HPDE6-E6E7 (cell line): ENCODE measurements around the gene ITPK1.
"Not testable (repeated sequence)": the region's sequence is repeated elsewhere in the genome, so short reads cannot be mapped to it uniquely, and the experiment has no call there.

ENCODE experiments used
- DNase-seq: peaks from one replicate; pipeline ENCODE4 v3.0.0; 2011; ENCODE audit warnings: missing footprints; ENCODE audit errors: extremely low spot score

The ITPK1 gene

GRCh38 chr14:93115821-93116675 is at the start of gene ITPK1:
TSS of gene ITPK1 (minus strand) at chr14:93115925. CDS start at chr14:93115163, 762 bp downstream.
- no peak for DNase-seq

DNA sequence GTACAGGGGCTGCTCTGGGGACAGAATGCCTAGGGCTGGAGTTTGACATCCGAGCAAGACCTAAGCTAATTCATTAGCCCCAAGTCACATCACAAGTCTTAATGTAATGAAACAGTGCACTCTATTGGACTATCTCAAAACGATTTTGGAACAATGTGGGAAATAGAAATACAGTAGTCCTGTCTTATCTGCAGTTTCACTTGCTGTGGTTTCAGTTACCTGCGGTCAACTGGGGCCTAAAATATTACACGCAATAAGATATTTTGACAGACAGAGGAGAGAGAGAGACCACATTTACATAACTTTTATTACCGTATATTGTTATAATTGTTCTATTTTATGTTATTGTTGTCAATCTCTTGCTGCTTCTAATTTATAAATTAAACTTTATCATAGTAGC is 47.8 kb upstream of the ITPK1 start:
- DNase-seq = no peak

DNA sequence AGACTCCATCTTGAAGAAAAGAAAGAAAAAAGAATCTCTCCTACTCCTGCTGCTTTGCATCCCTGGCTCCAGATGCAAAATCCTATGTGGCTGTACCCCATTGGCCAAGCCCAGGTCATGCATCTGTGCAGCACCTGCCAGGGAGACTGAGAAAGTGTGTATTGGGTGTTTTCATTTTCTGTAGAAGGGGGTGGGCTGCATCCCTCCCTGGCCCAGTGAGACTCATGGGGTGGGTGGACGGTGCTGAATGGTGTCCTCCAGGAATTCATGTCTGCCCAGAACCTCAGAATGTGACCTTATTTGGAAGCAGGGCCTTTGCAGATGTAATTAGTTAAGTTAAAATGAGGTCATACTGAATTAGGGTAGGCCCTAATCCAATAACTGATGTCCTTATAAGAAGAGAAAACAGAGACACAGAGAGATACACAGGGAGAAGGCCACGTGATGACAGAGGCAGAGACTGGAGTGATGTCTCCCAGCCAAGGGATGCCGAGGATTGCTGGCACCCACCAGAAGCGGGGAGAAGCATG is 45.8 kb upstream of the ITPK1 start:
- DNase-seq = no peak

GRCh38 chr14:93160353-93160801 is 44.7 kb upstream of the ITPK1 start:
- no peak for DNase-seq

GRCh38 chr14:93159625-93160352 is 44.1 kb upstream of the ITPK1 start:
- DNase-seq = not testable (repeated sequence)

DNA sequence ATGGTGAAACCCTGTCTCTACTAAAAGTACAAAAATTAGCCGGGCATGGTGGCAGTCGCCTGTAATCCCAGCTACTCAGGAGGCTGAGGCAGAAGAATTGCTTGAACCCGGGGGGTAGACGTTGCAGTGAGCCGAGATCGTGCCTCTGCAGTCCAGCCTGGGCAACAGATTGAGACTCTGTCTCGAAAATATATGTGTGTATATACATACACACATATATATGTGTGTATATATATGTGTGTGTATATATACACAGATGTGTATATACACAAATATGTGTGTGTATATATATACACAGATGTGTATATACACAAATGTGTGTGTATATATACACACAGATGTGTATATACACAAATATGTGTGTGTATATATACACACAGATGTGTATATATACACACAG is 42.6 kb upstream of the ITPK1 start:
- DNase-seq = not testable (repeated sequence)

- DNase-seq = no peak
Observed at GRCh38 chr14:93156693-93157369, 41.1 kb upstream of the ITPK1 start.

GRCh38 chr14:93155667-93156066 is 39.9 kb upstream of the ITPK1 start:
- DNase-seq = no peak

- DNase-seq = no peak
Observed at GRCh38 chr14:93153121-93153520, 37.4 kb upstream of the ITPK1 start.

GRCh38 chr14:93150227-93151208 is 34.8 kb upstream of the ITPK1 start:
- DNase-seq = peak; percentile 83

- no peak for DNase-seq
Observed at GRCh38 chr14:93148979-93149378, 33.3 kb upstream of the ITPK1 start.

GRCh38 chr14:93146119-93146518 is 30.4 kb upstream of the ITPK1 start:
- DNase-seq = no peak

DNA sequence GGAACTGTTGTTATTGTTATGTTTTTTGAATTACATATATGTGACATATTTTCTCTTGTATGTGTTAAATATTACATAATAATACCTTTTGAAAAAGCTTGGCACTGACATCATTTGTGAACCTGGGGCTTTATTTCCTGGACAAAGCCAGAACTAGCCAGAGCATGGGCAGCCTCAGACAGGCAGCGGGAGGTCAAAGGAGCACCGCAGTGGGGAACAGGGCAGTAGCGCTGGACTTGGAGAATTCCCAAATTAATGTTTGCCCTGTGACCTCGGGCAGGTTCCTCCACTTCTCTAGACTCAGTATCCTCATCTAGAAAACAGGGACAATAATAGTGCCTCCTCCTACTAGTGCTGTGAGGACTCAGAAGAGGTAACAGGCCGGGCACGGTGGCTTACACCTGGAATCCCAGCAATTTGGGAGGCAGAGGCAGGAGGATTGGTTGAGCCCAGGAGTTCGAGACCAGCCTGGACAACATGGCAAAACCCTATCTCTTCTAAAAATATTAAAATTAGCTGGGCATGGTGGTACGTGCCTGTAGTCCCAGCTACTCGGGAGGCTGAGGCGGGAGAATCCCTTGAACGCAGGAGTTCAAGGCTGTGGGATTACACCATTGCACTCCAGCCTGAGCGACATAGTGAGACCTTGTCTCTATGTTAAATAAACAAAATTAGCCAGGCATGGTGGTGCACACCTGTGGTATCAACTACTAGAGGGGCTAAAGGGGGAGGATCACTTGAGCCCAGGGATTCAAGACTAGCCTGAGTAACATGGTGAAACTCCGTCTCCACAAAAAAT is 27.3 kb upstream of the ITPK1 start:
- no peak for DNase-seq

GRCh38 chr14:93137864-93138263 is 22.1 kb upstream of the ITPK1 start:
- no peak for DNase-seq

- not testable (repeated sequence) for DNase-seq
Observed at GRCh38 chr14:93136508-93136907, 20.8 kb upstream of the ITPK1 start.

GRCh38 chr14:93136009-93136408 is 20.3 kb upstream of the ITPK1 start:
- no peak for DNase-seq

DNA sequence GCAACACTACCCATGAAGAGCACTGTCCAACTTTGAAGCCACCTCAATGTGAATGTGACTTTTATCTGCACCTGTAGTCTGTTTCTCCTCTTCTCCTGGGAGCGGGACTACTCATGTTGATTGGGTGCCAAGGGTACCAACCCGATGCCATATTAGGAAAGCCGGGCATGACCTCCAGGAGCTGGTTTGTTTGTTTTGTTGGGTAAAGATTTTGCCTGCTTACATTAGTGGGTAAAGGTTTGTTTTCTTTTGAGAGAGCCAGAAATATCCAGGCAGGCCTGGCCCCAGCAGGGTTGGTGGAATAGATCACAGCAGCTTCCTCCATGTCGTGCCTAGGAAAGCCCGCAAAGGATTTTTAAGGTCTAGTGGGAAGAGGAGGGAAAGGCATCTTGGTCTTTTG is 19.7 kb upstream of the ITPK1 start:
- no peak for DNase-seq

DNA sequence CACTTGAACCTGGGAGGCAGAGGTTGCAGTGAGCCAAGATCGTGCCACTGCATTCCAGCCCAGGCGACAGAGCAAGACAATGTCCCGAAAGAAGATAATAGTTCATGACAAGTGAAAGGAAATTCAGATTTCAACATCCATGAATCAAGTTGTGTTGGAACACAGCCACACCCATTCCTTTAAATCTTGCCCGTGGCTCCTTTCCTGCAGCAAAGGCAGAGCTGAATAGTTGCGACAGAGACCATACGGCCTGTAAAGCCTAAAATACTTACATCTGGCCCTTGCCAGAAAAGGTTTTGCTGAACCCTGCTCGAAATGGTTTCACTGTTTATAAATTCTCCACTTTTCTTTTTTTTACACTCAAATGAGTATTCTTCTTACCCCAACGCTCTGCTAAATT is 17.7 kb upstream of the ITPK1 start:
- DNase-seq = no peak

- no peak for DNase-seq
Observed at GRCh38 chr14:93132472-93133065, 16.8 kb upstream of the ITPK1 start.
